ENCODE results near the gene SERINC5. TPM values are rescaled to one million over a fixed set of nuclear protein-coding genes. Genes with fewer than 3 reads are reported as not detected.

The SERINC5 gene
- total RNA-seq, 2 experiments from 2014 or later: 115 to 123 TPM

- DNase-seq: no peak
- peak overlapping the region; percentile 75 for H3K27ac Mint-ChIP-seq
- no peaks in the 10 kb centered on the region for H3K9me3 Mint-ChIP-seq
- H3K4me1 ChIP-seq (ENCODE audit: insufficient read depth, low read length): peaks cover 83% of the 10 kb centered on the region
- ChIA-PET POLR2A (interaction anchor here (0.6 to 1.5 kb wide), 5 partner anchors 16 to 158 kb away, joined by 3 read pairs; no protein-coding TSS in a partner anchor), CTCF (interaction anchor here (1.1 kb wide), 1 partner anchor 158 kb away, joined by 5 read pairs; no protein-coding TSS in a partner anchor)
- H3K27me3 ChIP-seq (ENCODE audit: control insufficient read depth in 1 of 2, insufficient read depth in 2 of 2, low read length in 2 of 2): no peaks in the 10 kb centered on the region
- peaks cover 89% of the 10 kb centered on the region for H3K4me1 Mint-ChIP-seq (ENCODE audit: low read depth)
- peak overlapping the region; percentile 44 for H3K4me3 Mint-ChIP-seq
- H3K27me3 Mint-ChIP-seq: no peaks in the 10 kb centered on the region
- no peak overlapping the region for H3K27ac ChIP-seq (ENCODE audit: low read depth in 1 of 2, low read length in 2 of 2)
- peaks cover 70% of the 10 kb centered on the region for H3K36me3 Mint-ChIP-seq (ENCODE audit: low read depth)
- no peak for ATAC-seq (ENCODE audit: poor library complexity)
- no peak for TF ChIP-seq CTCF (IDR thresholded peaks at IDR 0.05)
- intact Hi-C loops (cut with DNase I, micrococcal nuclease): loop anchor here (5.0 to 10.0 kb wide), 4 partner anchors 38 to 405 kb away; partner anchors contain the start of genes DHFR (in 1 of the 2) and MSH3 (in 1 of the 2)
- H3K4me3 ChIP-seq (ENCODE audit: low read length): no peak overlapping the region
- no peaks in the 10 kb centered on the region for H3K9me3 ChIP-seq (ENCODE audit: control insufficient read depth in 1 of 2, insufficient read depth in 1 of 2, low read length in 2 of 2)
- peaks cover 20% of the 10 kb centered on the region for H3K36me3 ChIP-seq (ENCODE audit: insufficient read depth, low read length)
Measured at GRCh38 chr5:80249901-80250300, 5.9 kb downstream of the SERINC5 start.

- peaks cover 22% of the 10 kb centered on the region for H3K36me3 ChIP-seq (ENCODE audit: insufficient read depth, low read length)
- peak overlapping the region; percentile 73 for H3K4me3 Mint-ChIP-seq
- intact Hi-C loops (cut with DNase I, micrococcal nuclease): loop anchor here in 1 of 2 experiments (5.0 kb wide), 1 partner anchor 51 kb away; no protein-coding TSS in a partner anchor
- H3K27me3 ChIP-seq (ENCODE audit: control insufficient read depth in 1 of 2, insufficient read depth in 2 of 2, low read length in 2 of 2): no peaks in the 10 kb centered on the region
- H3K4me1 ChIP-seq (ENCODE audit: insufficient read depth, low read length): peaks cover 78% of the 10 kb centered on the region
- H3K27ac Mint-ChIP-seq: peak overlapping the region; percentile 81
- H3K36me3 Mint-ChIP-seq (ENCODE audit: low read depth): peaks cover 65% of the 10 kb centered on the region
- TF ChIP-seq CTCF (IDR thresholded peaks at IDR 0.05): no peak
- H3K27ac ChIP-seq (ENCODE audit: low read depth in 1 of 2, low read length in 2 of 2): peak overlapping the region; percentile 48 to 49
- H3K27me3 Mint-ChIP-seq: no peaks in the 10 kb centered on the region
- POLR2A ChIA-PET: interaction anchor here (1.0 to 2.6 kb wide), 2 partner anchors 56 to 106 kb away, joined by 4 to 10 read pairs; no protein-coding TSS in a partner anchor
- H3K4me1 Mint-ChIP-seq (ENCODE audit: low read depth): peaks cover 77% of the 10 kb centered on the region
- no peaks in the 10 kb centered on the region for H3K9me3 Mint-ChIP-seq
- DNase-seq: no peak
- ATAC-seq (ENCODE audit: poor library complexity): no peak
- CTCF ChIA-PET: interaction anchor here (1.2 kb wide), 1 partner anchor 31 kb away, joined by 3 read pairs; no protein-coding TSS in a partner anchor
- no peak overlapping the region for H3K4me3 ChIP-seq (ENCODE audit: low read length)
- H3K9me3 ChIP-seq (ENCODE audit: control insufficient read depth in 1 of 2, insufficient read depth in 1 of 2, low read length in 2 of 2): peaks cover 0 to under 1% of the 10 kb centered on the region in 2 experiments
Measured at GRCh38 chr5:80248378-80248777, 7.5 kb downstream of the SERINC5 start.

GRCh38 chr5:80246995-80247729, 8.7 kb downstream of the SERINC5 start:
- Histone ChIP-seq H3K4me3 (ENCODE audit: low read length) (peak overlapping the region; percentile 26), H3K27me3 (ENCODE audit: control insufficient read depth in 1 of 2, insufficient read depth in 2 of 2, low read length in 2 of 2) (no peaks in the 10 kb centered on the region), H3K36me3 (ENCODE audit: insufficient read depth, low read length) (peaks cover 31% of the 10 kb centered on the region), H3K4me1 (ENCODE audit: insufficient read depth, low read length) (peaks cover 66% of the 10 kb centered on the region), H3K27ac (ENCODE audit: low read depth in 1 of 2, low read length in 2 of 2) (peak overlapping the region in 1 of 2 donors; percentile 49), H3K9me3 (ENCODE audit: control insufficient read depth in 1 of 2, insufficient read depth in 1 of 2, low read length in 2 of 2) (peaks cover 5 to 10% of the 10 kb centered on the region in 2 experiments)
- peak; percentile 82 for ATAC-seq (ENCODE audit: poor library complexity)
- Mint-ChIP-seq H3K36me3 (ENCODE audit: low read depth) (peaks cover 66% of the 10 kb centered on the region), H3K27ac (peak overlapping the region; percentile 81), H3K4me3 (peak overlapping the region; percentile 73), H3K4me1 (ENCODE audit: low read depth) (peaks cover 71% of the 10 kb centered on the region), H3K9me3 (peaks cover 6% of the 10 kb centered on the region), H3K27me3 (no peaks in the 10 kb centered on the region)
- ChIA-PET CTCF (interaction anchor here (1.0 to 1.3 kb wide), 3 partner anchors 9 to 164 kb away, joined by 3 read pairs; no protein-coding TSS in a partner anchor), POLR2A (interaction anchor here (0.8 to 6.2 kb wide), 10 partner anchors 7 to 155 kb away, joined by 3 to 52 read pairs (median 4); partner anchors contain the start of gene SERINC5)
- DNase-seq: peak in 12 of 14 experiments; percentile 8 to 66 (median 26)
- intact Hi-C loops (cut with DNase I, micrococcal nuclease): loop anchor here (2.0 to 5.0 kb wide), 2 partner anchors 50 to 156 kb away; no protein-coding TSS in a partner anchor
- TF ChIP-seq CTCF (IDR thresholded peaks at IDR 0.05): no peak

Measured in CD4-positive, alpha-beta T cell (primary cell).